Tibial nerve (tissue), 4 donors: ENCODE data around the gene JAG2. TPM values are rescaled to one million over a fixed set of nuclear protein-coding genes. Genes with fewer than 3 reads are reported as not detected.

Experiments
- DNase-seq, 2 donors: peaks; one replicate each; pipeline ENCODE4 v3.0.0-alpha.2; 2019; ENCODE audit warnings: low spot score in 2 of 2
- H3K27ac ChIP-seq, 4 donors: fragments of 200-600 bp; sonication (generic) in 3 of 4; one replicate each; pipeline ENCODE4 v1.5.1; 2017 to 2019; ENCODE audit warnings: mild to moderate bottlenecking in 1 of 4
- H3K27me3 ChIP-seq, 2 donors: fragments of 200-600 bp; sonication (generic) in 1 of 2; one replicate each; pipeline versions ENCODE4 v1.5.1 to v1.6.0; 2017 to 2019
- H3K36me3 ChIP-seq, 3 donors: fragments of 200-600 bp; sonication (generic); one replicate each; pipeline ENCODE4 v1.5.1; 2018 to 2019
- H3K4me1 ChIP-seq, 4 donors: fragments of 200-600 bp; sonication (generic) in 3 of 4; one replicate each; pipeline ENCODE4 v1.5.1; 2017 to 2019
- H3K4me3 ChIP-seq, 4 donors: fragments of 200-600 bp; sonication (generic) in 3 of 4; one replicate each; pipeline ENCODE4 v1.5.1; 2017 to 2019; ENCODE audit warnings: mild to moderate bottlenecking in 1 of 4, moderate library complexity in 1 of 4
- H3K9me3 ChIP-seq, 4 donors: fragments of 200-600 bp; sonication (generic) in 3 of 4; one replicate each; pipeline ENCODE4 v1.5.1; 2017 to 2019
- CTCF ChIP-seq, 5 experiments: fragments of 200-600 bp in 3 of 5; fragments of 450-650 bp in 2 of 5; sonication (generic) in 3 of 5; IDR thresholded peaks; one replicate each; pipeline ENCODE4 v1.5.1; 2016 to 2019; ENCODE audit warnings: antibody characterized with exemption in 5 of 5, mild to moderate bottlenecking in 3 of 5, moderate library complexity in 2 of 5
- EP300 ChIP-seq, 2 donors: sonication (generic); formaldehyde crosslinking; IDR thresholded peaks; one replicate each; pipeline ENCODE4 v1.6.1; 2017; ENCODE audit warnings: antibody characterized with exemption in 2 of 2, mild to moderate bottlenecking in 1 of 2
- POLR2A ChIP-seq, 2 donors: fragments of 450-650 bp; IDR thresholded peaks; one replicate each; pipeline ENCODE4 v1.6.1; 2017; ENCODE audit warnings: antibody characterized with exemption in 2 of 2, mild to moderate bottlenecking in 2 of 2, moderate library complexity in 2 of 2
- WGBS, 2 donors: methylation state at CpG; one replicate each; pipeline ENCODE4 v1.1.5; 2018; 5-methylcytosine and 5-hydroxymethylcytosine counted together
- total RNA-seq, 4 donors: library from RNA; depleted of rRNA; stranded (reverse); fragments of >200 nt; gene quantifications; one replicate each; pipeline ENCODE4 v1.1.0, GENCODE V29; 2016

Gene JAG2
- total RNA-seq, 4 donors from 2014 or later: 7.4 to 13.8 (median 12.8) TPM

DNA sequence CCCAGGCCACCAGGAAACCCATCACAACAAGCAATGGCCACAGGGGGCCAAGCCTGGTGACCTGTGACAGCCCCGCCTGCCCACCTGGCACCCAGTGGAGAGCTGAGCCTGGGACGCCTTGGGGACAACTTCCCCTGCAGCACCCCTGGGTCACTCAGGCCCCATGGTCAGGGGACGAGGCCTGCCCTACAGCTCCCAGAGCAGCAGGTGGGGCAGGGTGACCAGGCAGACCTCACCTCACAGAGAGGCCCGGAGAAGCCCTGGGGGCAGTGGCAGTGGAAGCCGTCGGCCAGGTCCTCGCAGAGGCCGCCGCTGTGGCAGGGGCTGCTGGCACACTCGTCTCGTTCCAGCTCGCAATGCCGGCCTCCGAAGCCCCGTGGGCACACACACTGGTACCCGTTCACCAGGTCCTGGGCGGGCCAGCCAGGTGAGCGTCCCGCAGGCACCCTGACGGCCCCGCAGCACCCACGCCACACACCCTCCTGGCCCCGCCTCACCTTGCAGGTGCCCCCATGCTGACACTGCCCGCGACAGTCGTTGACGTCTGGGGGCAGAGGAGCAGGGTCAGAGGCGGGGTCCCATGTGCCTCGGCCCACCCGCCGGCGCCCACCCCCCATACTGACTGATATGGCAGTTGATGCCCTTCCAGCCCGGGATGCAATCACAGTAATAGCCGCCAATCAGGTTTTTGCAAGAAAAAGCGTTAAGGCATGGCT, 18.1 kb downstream of the JAG2 start:
- peaks cover 0 to 16% (median 0%) of the 10 kb centered on the region in 3 donors for H3K36me3 ChIP-seq
- H3K9me3 ChIP-seq: no peaks in the 10 kb centered on the region
- no peak for DNase-seq
- WGBS, 2 donors: 78 to 84% methylated on average over 3 to 25 of the region's 35 CpGs
- no peak overlapping the region for H3K27ac ChIP-seq
- peaks cover 0 to 20% (median 0%) of the 10 kb centered on the region in 4 donors for H3K4me1 ChIP-seq
- TF ChIP-seq POLR2A (IDR thresholded peaks at IDR 0.05) (no peak), CTCF (IDR thresholded peaks at IDR 0.05) (no peak), EP300 (IDR thresholded peaks at IDR 0.05) (no peak)
- H3K27me3 ChIP-seq: no peaks in the 10 kb centered on the region
- no peak overlapping the region for H3K4me3 ChIP-seq

DNA sequence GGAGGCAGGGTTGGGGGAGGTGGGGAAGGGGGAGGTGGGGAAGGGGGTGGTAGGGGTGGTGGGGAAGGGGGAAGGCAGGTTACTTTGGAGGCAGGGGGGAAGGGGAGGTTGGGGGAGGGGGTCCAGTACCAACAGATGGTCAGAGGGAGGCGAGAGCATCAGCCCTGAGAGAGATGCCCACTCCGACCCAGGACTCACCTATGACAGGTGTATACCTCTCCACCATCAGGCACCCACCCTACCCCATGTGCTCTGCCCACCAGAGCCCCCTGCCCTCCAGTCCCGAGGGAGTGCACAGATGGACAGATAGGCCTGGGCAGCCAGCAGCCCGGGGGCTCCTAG, 18.6 kb downstream of the JAG2 start:
- H3K27me3 ChIP-seq: no peaks in the 10 kb centered on the region
- H3K9me3 ChIP-seq: no peaks in the 10 kb centered on the region
- no peak for DNase-seq
- H3K36me3 ChIP-seq: peaks cover 0 to 16% (median 0%) of the 10 kb centered on the region in 3 donors
- no peak overlapping the region for H3K4me3 ChIP-seq
- 77 to 90% methylated on average over 2 to 4 of the region's 4 CpGs for WGBS, 2 donors
- H3K27ac ChIP-seq: no peak overlapping the region
- TF ChIP-seq CTCF (IDR thresholded peaks at IDR 0.05) (no peak), POLR2A (IDR thresholded peaks at IDR 0.05) (no peak), EP300 (IDR thresholded peaks at IDR 0.05) (no peak)
- peaks cover 0 to 20% (median 0%) of the 10 kb centered on the region in 4 donors for H3K4me1 ChIP-seq

- peaks cover 0 to 16% (median 0%) of the 10 kb centered on the region in 3 donors for H3K36me3 ChIP-seq
- no peak overlapping the region for H3K27ac ChIP-seq
- no peaks in the 10 kb centered on the region for H3K27me3 ChIP-seq
- peaks cover 0 to 15% (median 0%) of the 10 kb centered on the region in 4 donors for H3K4me1 ChIP-seq
- WGBS, 2 donors: 93 to 100% methylated on average over 7 to 11 of the region's 18 CpGs
- TF ChIP-seq EP300 (IDR thresholded peaks at IDR 0.05) (no peak), POLR2A (IDR thresholded peaks at IDR 0.05) (no peak), CTCF (IDR thresholded peaks at IDR 0.05) (no peak)
- no peak for DNase-seq
- no peak overlapping the region for H3K4me3 ChIP-seq
- H3K9me3 ChIP-seq: no peaks in the 10 kb centered on the region
Measured at GRCh38 chr14:105149146-105149781, 19.3 kb downstream of the JAG2 start.

DNA sequence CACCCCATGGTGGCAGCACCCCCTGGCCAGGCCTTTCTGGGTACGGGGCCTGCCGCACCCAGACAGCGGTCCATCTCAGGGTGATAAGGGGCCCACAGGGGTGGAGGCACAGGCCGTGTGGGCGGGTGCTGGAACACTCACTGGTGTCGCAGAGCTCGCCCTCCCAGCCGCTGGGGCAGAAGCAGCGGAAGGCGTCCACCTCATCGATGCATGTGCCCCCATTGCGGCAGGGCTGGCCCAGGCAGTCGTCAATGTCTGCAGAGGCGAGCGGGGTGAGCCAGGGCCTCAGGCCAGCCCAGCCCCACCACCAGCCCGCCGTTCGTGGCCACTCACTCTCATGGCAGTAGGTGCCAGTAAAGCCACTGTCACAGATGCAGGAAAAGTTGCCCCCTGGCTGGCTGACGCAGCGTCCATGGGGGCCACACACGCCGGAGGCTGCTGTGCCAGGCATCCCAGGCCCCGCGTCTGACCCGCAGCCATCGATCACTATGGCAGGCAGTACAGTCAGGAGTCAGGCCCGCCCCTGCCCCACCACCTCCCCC, 19.9 kb downstream of the JAG2 start:
- 83 to 90% methylated on average over 23 to 27 of the region's 27 CpGs for WGBS, 2 donors
- no peak for TF ChIP-seq EP300 (IDR thresholded peaks at IDR 0.05)
- TF ChIP-seq CTCF (IDR thresholded peaks at IDR 0.05): no peak
- no peak for TF ChIP-seq POLR2A (IDR thresholded peaks at IDR 0.05)
- Histone ChIP-seq H3K4me1 (peaks cover 0 to 11% (median 0%) of the 10 kb centered on the region in 4 donors), H3K36me3 (peaks cover 0 to 16% (median 0%) of the 10 kb centered on the region in 3 donors), H3K4me3 (no peak overlapping the region), H3K9me3 (no peaks in the 10 kb centered on the region), H3K27ac (no peak overlapping the region), H3K27me3 (no peaks in the 10 kb centered on the region)
- DNase-seq: no peak
